RWPE2 (cell line): ENCODE results near the gene LRFN2.

Experiments used
- ATAC-seq: fragments of 200-7000 bp; cut with Tn5 transposase; 3 replicates; pipeline ENCODE4 v1.9.1; 2021; ENCODE audit warnings: low read depth
- DNase-seq: peaks from one replicate; pipeline ENCODE4 v3.0.0-alpha.2; 2020; ENCODE audit warnings: low spot score
- H3K27ac ChIP-seq: fragments of 450-650 bp; 2 replicates; pipeline ENCODE4 v1.5.1; 2017; ENCODE audit warnings: mild to moderate bottlenecking; ENCODE audit not compliant: poor library complexity, severe bottlenecking
- H3K27me3 ChIP-seq: fragments of 250-450 bp; sonication (Bioruptor Pico); 2 replicates; pipeline ENCODE4 v1.5.1; 2021; ENCODE audit warnings: mild to moderate bottlenecking, moderate library complexity; ENCODE audit not compliant: insufficient read depth, poor library complexity, severe bottlenecking
- H3K36me3 ChIP-seq: fragments of 250-450 bp; sonication (Bioruptor Pico); 2 replicates; pipeline ENCODE4 v1.5.1; 2020; ENCODE audit warnings: low read depth, mild to moderate bottlenecking, moderate library complexity
- H3K4me1 ChIP-seq: fragments of 250-450 bp; sonication (Bioruptor Pico); 2 replicates; pipeline ENCODE4 v1.5.1; 2021; ENCODE audit warnings: mild to moderate bottlenecking, moderate library complexity; ENCODE audit not compliant: insufficient read depth, poor library complexity, severe bottlenecking
- H3K4me3 ChIP-seq: fragments of 250-450 bp; sonication (Bioruptor Pico); 2 replicates; pipeline ENCODE4 v1.5.1; 2021; ENCODE audit warnings: mild to moderate bottlenecking, moderate library complexity; ENCODE audit not compliant: severe bottlenecking
- H3K9me3 ChIP-seq: fragments of 250-450 bp; sonication (Bioruptor Pico); 2 replicates; pipeline ENCODE4 v1.5.1; 2021; ENCODE audit warnings: mild to moderate bottlenecking, moderate library complexity; ENCODE audit not compliant: severe bottlenecking
- TF ChIP-seq, protein P1 (sequence below): fragments of 450-650 bp; IDR thresholded peaks from one replicate; pipeline ENCODE4 v1.5.1; 2017; ENCODE audit warnings: mild to moderate bottlenecking, moderate library complexity; ENCODE audit not compliant: poor library complexity, severe bottlenecking

The LRFN2 gene

DNA sequence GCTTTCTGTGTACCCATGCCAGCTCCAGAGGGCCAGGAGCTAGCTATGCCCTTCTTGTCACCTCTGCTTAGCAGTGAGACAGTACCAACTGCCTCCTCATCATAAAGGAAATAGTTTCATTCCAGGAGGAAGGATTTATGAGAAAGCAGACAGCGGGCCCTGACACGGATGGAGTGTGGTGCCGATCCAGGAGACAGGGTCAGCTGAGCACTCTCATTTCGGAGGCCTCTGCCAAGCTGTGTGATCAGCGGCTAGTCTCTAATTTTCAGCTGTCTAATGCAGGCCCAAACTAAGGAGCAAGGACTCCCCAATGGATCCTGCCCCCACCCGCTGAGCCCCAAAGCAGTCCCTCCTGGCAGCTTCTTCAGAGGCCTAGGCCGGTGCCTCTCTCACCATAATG lies 103.1 kb downstream of the LRFN2 start:
- Histone ChIP-seq H3K27me3 (no peaks in the 10 kb centered on the region), H3K4me3 (no peak overlapping the region), H3K36me3 (no peaks in the 10 kb centered on the region), H3K9me3 (no peaks in the 10 kb centered on the region), H3K4me1 (no peaks in the 10 kb centered on the region), H3K27ac (no peak overlapping the region)
- TF ChIP-seq, protein P1, sequence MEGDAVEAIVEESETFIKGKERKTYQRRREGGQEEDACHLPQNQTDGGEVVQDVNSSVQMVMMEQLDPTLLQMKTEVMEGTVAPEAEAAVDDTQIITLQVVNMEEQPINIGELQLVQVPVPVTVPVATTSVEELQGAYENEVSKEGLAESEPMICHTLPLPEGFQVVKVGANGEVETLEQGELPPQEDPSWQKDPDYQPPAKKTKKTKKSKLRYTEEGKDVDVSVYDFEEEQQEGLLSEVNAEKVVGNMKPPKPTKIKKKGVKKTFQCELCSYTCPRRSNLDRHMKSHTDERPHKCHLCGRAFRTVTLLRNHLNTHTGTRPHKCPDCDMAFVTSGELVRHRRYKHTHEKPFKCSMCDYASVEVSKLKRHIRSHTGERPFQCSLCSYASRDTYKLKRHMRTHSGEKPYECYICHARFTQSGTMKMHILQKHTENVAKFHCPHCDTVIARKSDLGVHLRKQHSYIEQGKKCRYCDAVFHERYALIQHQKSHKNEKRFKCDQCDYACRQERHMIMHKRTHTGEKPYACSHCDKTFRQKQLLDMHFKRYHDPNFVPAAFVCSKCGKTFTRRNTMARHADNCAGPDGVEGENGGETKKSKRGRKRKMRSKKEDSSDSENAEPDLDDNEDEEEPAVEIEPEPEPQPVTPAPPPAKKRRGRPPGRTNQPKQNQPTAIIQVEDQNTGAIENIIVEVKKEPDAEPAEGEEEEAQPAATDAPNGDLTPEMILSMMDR, result no peak
- no peak for DNase-seq
- no peak for ATAC-seq

DNA sequence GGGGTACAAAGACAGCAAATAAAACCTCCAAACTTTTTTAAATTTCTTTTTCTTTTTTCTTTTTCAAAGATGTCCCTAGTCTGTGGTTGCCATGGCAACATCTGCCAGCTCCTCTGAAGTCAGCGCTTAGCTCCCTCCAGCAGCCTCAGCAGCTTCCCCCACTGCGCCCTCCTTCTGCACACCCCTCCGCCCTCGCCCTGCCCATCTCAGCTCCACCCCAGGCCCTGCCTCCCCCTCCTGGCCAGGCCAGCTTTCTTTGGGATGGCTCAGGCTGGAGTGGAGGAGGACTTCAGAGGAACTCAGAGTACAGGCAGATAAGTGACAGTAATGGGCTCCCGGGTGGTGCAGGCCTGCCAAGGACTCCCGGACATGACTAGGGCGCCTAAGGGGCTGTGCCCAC lies 104.6 kb downstream of the LRFN2 start:
- Histone ChIP-seq H3K36me3 (no peaks in the 10 kb centered on the region), H3K9me3 (no peaks in the 10 kb centered on the region), H3K4me1 (no peaks in the 10 kb centered on the region), H3K4me3 (no peak overlapping the region), H3K27me3 (peaks cover 5% of the 10 kb centered on the region), H3K27ac (no peak overlapping the region)
- DNase-seq (no peak), ATAC-seq (no peak)
- TF ChIP-seq, protein P1, result no peak

DNA sequence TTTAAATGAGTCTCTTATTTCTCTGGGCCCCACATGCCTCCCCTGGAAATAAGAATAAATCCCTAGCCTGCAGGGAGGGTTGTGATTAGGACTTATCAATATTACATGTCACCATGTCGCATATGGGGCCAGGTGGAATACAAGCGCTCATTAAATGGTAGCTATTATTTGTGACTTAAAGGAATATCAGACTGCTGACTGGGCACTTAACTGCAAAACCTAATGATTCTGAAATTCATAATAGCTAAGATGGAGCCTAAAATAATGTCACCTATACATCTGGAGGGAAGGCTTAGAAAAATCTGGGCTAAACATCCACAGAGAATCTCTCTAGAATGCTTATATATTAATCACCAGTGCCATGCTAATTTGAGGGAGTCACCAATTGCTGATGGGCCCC lies 106.5 kb downstream of the LRFN2 start:
- H3K27ac ChIP-seq, result no peak overlapping the region
- no peak for DNase-seq
- peaks cover 5% of the 10 kb centered on the region for H3K27me3 ChIP-seq
- no peak overlapping the region for H3K4me3 ChIP-seq
- TF ChIP-seq, protein P1, result no peak
- no peaks in the 10 kb centered on the region for H3K9me3 ChIP-seq
- H3K4me1 ChIP-seq, result no peaks in the 10 kb centered on the region
- no peak for ATAC-seq
- no peaks in the 10 kb centered on the region for H3K36me3 ChIP-seq

DNA sequence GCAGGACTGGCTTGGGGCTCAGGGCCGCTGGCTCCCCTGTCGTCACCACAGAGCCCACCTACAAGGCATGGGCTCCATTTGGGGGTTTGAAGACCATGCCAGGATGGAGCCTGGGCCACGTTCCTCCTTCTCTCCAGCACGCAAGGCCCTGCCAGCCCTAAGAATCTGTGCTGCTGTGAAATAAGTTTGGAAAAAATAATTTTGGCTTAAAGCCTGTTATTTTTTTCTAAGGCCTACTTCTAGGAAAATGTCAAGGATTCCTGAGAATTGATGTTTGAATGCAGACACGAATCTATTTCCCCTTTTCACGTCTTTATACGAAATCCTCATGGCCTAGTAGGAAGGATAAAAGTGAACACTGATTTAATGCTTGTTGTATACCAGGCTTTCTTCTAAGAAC lies 107.5 kb downstream of the LRFN2 start:
- H3K36me3 ChIP-seq, result no peaks in the 10 kb centered on the region
- peaks cover 5% of the 10 kb centered on the region for H3K27me3 ChIP-seq
- no peak for ATAC-seq
- H3K27ac ChIP-seq, result no peak overlapping the region
- TF ChIP-seq, protein P1, result no peak
- no peak overlapping the region for H3K4me3 ChIP-seq
- H3K9me3 ChIP-seq, result no peaks in the 10 kb centered on the region
- no peaks in the 10 kb centered on the region for H3K4me1 ChIP-seq
- DNase-seq, result no peak

DNA sequence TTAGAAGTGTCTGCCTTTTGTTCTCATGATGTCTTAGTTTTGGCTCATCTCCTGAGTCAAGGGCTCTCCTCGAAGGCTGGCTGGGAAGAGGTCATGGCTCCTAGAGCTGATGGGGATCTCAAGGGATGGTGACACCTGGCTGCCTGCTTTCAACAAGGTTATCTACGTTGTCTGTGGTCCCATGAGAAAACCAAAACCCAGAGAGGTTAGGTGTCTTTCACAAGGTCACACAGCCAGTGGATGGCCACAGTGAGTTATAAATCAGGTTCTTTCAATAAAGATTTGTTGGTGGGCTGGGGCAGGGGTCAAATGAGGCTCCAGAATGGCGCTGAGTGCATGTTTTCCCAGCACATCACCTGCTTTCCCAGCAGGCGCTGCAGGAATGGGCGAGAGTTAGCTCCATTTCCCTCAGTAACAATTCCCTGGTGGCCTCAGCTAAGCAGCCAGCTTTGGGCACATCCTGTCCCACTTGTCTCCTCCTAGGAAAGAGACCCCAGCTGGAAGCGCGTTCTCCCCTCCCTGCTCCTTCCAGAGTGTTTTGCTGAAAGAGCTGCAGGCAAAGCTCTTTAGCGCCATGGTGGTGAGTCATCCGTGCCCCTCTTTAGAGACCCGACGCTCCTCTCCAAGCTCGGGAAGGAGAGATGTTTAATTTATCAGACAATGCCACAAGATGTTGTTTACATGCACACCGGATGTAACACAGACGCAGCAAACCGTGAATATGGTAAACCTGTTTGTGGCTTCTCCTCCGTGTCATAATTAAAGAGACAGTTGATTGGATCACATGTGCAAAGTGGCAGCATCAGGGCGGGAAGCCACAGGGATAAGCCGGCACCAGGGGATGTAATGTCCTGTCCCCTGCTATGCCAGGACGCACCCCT lies 109.7 kb downstream of the LRFN2 start:
- ATAC-seq (no peak), DNase-seq (no peak)
- Histone ChIP-seq H3K36me3 (no peaks in the 10 kb centered on the region), H3K9me3 (no peaks in the 10 kb centered on the region), H3K27ac (no peak overlapping the region), H3K4me1 (no peaks in the 10 kb centered on the region), H3K27me3 (peaks cover 5% of the 10 kb centered on the region), H3K4me3 (no peak overlapping the region)
- TF ChIP-seq, protein P1, result no peak
